Measurements from ENCODE around the gene CRYAA. TPM values are rescaled to one million over a fixed set of nuclear protein-coding genes. Genes with fewer than 3 reads are reported as not detected.
"Not testable (repeated sequence)": the region's sequence is repeated elsewhere in the genome, so short reads cannot be mapped to it uniquely, and the experiment has no call there.

Gene CRYAA
- not detected in 2 replicates for total RNA-seq

GRCh38 chr21:43168708-43169107 is at the start of gene CRYAA:
CRYAA (plus strand) TSS chr21:43169008; CDS start chr21:43169100, 92 bp downstream.
- intact Hi-C loops (cut with micrococcal nuclease), result not testable (repeated sequence)

GRCh38 chr21:43130094-43130493 is 38.7 kb upstream of the CRYAA start:
- intact Hi-C loops (cut with micrococcal nuclease), result not testable (repeated sequence)

- intact Hi-C loops (cut with micrococcal nuclease), result not testable (repeated sequence)
Measured at GRCh38 chr21:43134520-43134919, 34.3 kb upstream of the CRYAA start.

- intact Hi-C loops (cut with micrococcal nuclease), result not testable (repeated sequence)
Measured at GRCh38 chr21:43138944-43139343, 29.9 kb upstream of the CRYAA start.

- intact Hi-C loops (cut with micrococcal nuclease), result not testable (repeated sequence)
Measured at GRCh38 chr21:43141407-43141806, 27.4 kb upstream of the CRYAA start.

- intact Hi-C loops (cut with micrococcal nuclease), result not testable (repeated sequence)
Measured at GRCh38 chr21:43146637-43147036, 22.2 kb upstream of the CRYAA start.

- intact Hi-C loops (cut with micrococcal nuclease), result not testable (repeated sequence)
Measured at GRCh38 chr21:43147999-43148398, 20.8 kb upstream of the CRYAA start.

- intact Hi-C loops (cut with micrococcal nuclease), result not testable (repeated sequence)
Measured at GRCh38 chr21:43149344-43149743, 19.5 kb upstream of the CRYAA start.

- intact Hi-C loops (cut with micrococcal nuclease), result not testable (repeated sequence)
Measured at GRCh38 chr21:43153601-43154000, 15.2 kb upstream of the CRYAA start.

- intact Hi-C loops (cut with micrococcal nuclease), result not testable (repeated sequence)
Measured at GRCh38 chr21:43159279-43160175, 9.3 kb upstream of the CRYAA start.

- intact Hi-C loops (cut with micrococcal nuclease), result not testable (repeated sequence)
Measured at GRCh38 chr21:43161826-43162707, 6.7 kb upstream of the CRYAA start.

- intact Hi-C loops (cut with micrococcal nuclease), result not testable (repeated sequence)
Measured at GRCh38 chr21:43162708-43163205, 6.1 kb upstream of the CRYAA start.

- intact Hi-C loops (cut with micrococcal nuclease), result not testable (repeated sequence)
Measured at GRCh38 chr21:43164823-43165222, 4.0 kb upstream of the CRYAA start.

GRCh38 chr21:43165734-43166133 is 3.1 kb upstream of the CRYAA start:
- intact Hi-C loops (cut with micrococcal nuclease), result not testable (repeated sequence)

GRCh38 chr21:43169230-43169886 is 550 bp downstream of the CRYAA start:
- intact Hi-C loops (cut with micrococcal nuclease), result not testable (repeated sequence)

- intact Hi-C loops (cut with micrococcal nuclease), result not testable (repeated sequence)
Measured at GRCh38 chr21:43169891-43170290, 1.1 kb downstream of the CRYAA start.

- intact Hi-C loops (cut with micrococcal nuclease), result not testable (repeated sequence)
Measured at GRCh38 chr21:43172812-43173211, 4.0 kb downstream of the CRYAA start.

GRCh38 chr21:43173438-43173837 is 4.6 kb downstream of the CRYAA start:
- intact Hi-C loops (cut with micrococcal nuclease), result not testable (repeated sequence)

- intact Hi-C loops (cut with micrococcal nuclease), result not testable (repeated sequence)
Measured at GRCh38 chr21:43173930-43174329, 5.1 kb downstream of the CRYAA start.

GRCh38 chr21:43174998-43175397 is 6.2 kb downstream of the CRYAA start:
- intact Hi-C loops (cut with micrococcal nuclease), result not testable (repeated sequence)

GRCh38 chr21:43176621-43177020 is 7.8 kb downstream of the CRYAA start:
- intact Hi-C loops (cut with micrococcal nuclease), result not testable (repeated sequence)

Data from T-helper 1 cell treated with Interleukin-12 subunit alpha and Interleukin-12 subunit beta and Interleukin-4 antibody, amounts not matched to agents 30 ng/mL and 1 ng/mL, for 36 hours (primary cell).